B cell (primary cell): ENCODE data around the gene HECTD1.

Source experiments
- EZH2 ChIP-seq: IDR thresholded peaks from 2 replicates; pipeline ENCODE4 v1.6.1; 2012; ENCODE audit warnings: borderline replicate concordance, low read depth, mild to moderate bottlenecking, moderate library complexity, low read length; ENCODE audit not compliant: insufficient read depth, poor library complexity, severe bottlenecking
- TF ChIP-seq, protein P1 (sequence below): fragments of 200-600 bp; IDR thresholded peaks from one replicate; pipeline ENCODE4 v1.8.0; 2022; ENCODE audit warnings: antibody characterized with exemption, mild to moderate bottlenecking

DNA sequence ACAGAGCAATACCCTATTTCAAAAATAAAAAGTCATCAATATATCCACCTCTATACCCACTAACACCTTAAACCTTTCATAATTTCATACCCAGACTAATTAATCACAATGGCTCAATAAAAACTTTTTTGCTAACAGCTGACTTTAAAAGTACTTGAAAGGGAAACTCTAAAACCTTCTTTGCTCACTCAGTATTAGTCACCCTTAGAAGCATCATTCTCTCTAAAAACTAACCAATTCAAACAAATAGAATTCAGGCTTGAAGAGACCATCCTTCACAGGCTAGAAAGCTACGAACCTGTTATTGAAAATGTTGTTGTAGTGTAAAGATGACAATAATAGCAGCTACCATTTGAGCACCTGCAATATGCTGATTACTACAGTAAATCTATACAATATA is 37.2 kb downstream of the HECTD1 start:
- TF ChIP-seq, protein P1, sequence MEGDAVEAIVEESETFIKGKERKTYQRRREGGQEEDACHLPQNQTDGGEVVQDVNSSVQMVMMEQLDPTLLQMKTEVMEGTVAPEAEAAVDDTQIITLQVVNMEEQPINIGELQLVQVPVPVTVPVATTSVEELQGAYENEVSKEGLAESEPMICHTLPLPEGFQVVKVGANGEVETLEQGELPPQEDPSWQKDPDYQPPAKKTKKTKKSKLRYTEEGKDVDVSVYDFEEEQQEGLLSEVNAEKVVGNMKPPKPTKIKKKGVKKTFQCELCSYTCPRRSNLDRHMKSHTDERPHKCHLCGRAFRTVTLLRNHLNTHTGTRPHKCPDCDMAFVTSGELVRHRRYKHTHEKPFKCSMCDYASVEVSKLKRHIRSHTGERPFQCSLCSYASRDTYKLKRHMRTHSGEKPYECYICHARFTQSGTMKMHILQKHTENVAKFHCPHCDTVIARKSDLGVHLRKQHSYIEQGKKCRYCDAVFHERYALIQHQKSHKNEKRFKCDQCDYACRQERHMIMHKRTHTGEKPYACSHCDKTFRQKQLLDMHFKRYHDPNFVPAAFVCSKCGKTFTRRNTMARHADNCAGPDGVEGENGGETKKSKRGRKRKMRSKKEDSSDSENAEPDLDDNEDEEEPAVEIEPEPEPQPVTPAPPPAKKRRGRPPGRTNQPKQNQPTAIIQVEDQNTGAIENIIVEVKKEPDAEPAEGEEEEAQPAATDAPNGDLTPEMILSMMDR, result no peak
- TF ChIP-seq EZH2, result no peak
